Fibroblast of the aortic adventitia (primary cell): ENCODE measurements around the gene PAM. TPM values are rescaled to one million over a fixed set of nuclear protein-coding genes. Genes with fewer than 3 reads are reported as not detected.

Source experiments
- DNase-seq: peaks from one replicate; pipeline ENCODE4 v3.0.0-alpha.2; 2010; ENCODE audit warnings: low read depth
- H3K4me3 ChIP-seq: 2 replicates; pipeline ENCODE4 v1.5.1; 2011; ENCODE audit warnings: low read depth, mild to moderate bottlenecking, control low read depth, low read length, moderate library complexity
- total RNA-seq: library from RNA; depleted of rRNA; stranded (reverse); fragments of >200 nt; gene quantifications from 2 replicates; pipeline ENCODE4 v1.2.3, GENCODE V29; 2012; ENCODE audit warnings: low replicate concordance
- TF ChIP-seq, protein P1 (sequence below): IDR thresholded peaks from 2 replicates; pipeline ENCODE4 v1.5.1; 2011; ENCODE audit warnings: mild to moderate bottlenecking, low read length, control low read depth, inconsistent platforms; ENCODE audit not compliant: insufficient read depth

Gene PAM
- total RNA-seq, 1 donor = 528 TPM

- H3K4me3 ChIP-seq = no peak overlapping the region
- no peak for DNase-seq
- TF ChIP-seq, protein P1, sequence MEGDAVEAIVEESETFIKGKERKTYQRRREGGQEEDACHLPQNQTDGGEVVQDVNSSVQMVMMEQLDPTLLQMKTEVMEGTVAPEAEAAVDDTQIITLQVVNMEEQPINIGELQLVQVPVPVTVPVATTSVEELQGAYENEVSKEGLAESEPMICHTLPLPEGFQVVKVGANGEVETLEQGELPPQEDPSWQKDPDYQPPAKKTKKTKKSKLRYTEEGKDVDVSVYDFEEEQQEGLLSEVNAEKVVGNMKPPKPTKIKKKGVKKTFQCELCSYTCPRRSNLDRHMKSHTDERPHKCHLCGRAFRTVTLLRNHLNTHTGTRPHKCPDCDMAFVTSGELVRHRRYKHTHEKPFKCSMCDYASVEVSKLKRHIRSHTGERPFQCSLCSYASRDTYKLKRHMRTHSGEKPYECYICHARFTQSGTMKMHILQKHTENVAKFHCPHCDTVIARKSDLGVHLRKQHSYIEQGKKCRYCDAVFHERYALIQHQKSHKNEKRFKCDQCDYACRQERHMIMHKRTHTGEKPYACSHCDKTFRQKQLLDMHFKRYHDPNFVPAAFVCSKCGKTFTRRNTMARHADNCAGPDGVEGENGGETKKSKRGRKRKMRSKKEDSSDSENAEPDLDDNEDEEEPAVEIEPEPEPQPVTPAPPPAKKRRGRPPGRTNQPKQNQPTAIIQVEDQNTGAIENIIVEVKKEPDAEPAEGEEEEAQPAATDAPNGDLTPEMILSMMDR = no peak
Measured at GRCh38 chr5:102927007-102927406, 171.9 kb downstream of the PAM start.

GRCh38 chr5:102930244-102930643, 175.1 kb downstream of the PAM start:
- H3K4me3 ChIP-seq = no peak overlapping the region
- no peak for DNase-seq
- TF ChIP-seq, protein P1 = no peak

DNA sequence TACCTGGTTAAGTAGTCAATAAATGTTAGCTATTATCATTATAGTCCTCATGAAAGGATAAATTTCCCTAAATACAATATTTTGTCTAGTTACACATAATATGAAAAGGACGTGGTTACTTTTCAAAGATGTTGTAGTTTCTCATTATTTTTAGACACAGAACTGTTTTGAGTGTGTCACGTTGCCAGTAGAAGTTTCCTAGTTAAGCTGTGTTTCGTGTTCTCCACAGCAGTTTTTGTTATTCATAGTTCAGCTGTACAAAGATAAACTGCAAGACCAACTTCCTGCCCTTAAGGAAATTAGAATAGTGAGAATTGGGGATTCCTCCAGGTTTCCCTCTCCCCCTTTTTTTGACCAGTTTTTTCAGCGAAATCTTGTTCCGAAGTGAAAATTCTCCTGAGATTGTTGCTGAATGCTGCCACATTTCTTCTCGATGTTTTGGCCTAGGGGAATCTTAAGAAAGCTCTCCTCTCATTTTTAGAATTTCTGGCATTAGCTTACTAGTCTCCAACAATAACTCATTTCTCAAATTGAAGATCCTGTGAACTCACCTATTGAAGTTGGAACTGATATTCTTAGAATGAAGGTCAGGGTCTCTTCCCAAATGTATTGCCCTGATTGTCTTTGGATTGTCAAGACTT, 176.1 kb downstream of the PAM start:
- DNase-seq = no peak
- no peak overlapping the region for H3K4me3 ChIP-seq
- TF ChIP-seq, protein P1 = no peak

DNA sequence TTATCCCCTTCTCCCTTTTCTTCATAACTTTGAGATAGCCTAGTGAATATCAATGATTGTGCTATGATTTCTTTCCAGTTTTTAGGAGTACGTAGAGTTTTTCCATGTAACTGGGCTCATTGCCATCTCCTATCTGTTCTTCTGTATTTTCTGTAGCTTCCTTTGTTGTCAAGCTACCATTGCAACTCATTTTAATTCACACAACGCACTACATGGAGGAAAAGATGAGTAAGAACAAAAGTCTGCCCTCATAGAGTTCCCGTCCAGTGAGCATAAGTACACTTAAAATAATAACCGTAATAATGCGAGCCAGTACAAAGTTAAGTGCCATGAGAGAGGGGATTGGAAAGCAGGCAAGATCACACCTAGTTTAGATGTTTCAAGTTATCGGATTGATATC, 177.7 kb downstream of the PAM start:
- TF ChIP-seq, protein P1 = no peak
- DNase-seq = no peak
- no peak overlapping the region for H3K4me3 ChIP-seq

DNA sequence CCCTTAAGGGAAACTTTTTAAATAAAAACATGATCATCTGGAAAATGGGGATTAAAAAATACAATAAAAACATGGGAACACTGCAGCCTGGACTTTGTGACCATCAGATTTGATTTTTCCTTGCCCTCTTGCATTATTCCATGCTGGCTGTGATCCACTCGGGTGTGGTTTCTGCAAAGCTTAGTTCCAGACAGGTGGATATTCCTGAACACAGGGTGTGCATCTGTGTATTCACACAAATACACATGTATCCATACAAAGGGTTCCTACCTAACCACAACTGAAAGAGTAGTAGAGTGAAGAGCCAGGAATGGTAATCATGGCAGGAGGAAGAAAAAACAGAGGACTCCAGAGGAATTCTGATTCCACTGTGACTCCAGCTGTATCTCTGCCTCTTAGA, 178.2 kb downstream of the PAM start:
- TF ChIP-seq, protein P1 = no peak
- H3K4me3 ChIP-seq = no peak overlapping the region
- DNase-seq = no peak

DNA sequence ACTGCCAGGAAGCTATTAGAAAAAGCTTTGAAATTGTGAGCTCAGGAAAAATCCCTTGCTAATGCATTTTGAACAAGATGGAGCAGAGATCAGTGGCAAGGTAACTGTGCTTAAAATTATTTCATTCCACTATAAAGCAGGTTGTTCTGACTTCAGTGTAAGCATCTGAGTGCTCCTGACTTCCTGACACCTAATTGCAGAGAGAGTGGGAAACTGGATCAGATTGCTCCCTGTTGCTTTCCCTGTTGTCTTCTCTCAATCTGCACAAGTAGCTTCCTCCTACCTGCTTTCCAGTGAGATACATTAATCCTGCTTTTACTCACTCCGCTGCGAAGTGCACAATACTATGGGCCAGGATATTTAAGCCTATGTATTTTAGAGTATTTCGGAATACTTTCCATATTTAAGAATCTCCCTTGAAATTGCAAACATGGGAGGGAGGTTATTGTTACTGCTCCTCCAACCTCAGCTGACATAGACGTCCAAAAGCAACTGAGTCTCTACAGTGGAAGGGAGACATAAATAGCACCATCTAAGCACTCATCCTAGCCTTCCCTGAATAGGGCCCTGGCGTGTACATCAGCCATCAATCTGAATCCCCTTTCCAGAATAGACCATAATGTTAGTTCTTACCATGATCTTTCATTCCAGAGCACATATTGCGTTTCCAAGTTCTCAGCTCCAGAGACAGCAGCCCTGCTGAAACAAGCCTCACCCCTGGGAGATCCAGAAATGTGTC, 178.8 kb downstream of the PAM start:
- TF ChIP-seq, protein P1 = no peak
- DNase-seq = no peak
- no peak overlapping the region for H3K4me3 ChIP-seq
